BJ (cell line): Measurements from ENCODE around the gene NXPH3. TPM values are rescaled to one million over a fixed set of nuclear protein-coding genes. Genes with fewer than 3 reads are reported as not detected.

Experiments used
- CTCF ChIA-PET: fragments of 350-600 bp; formaldehyde crosslinking; extraction: SDS; loops from one replicate; lab custom pipeline; 2021; ENCODE audit warnings: antibody characterized with exemption, inconsistent platforms; lab: Yijun Ruan, JAX
- POLR2A ChIA-PET: fragments of 300-600 bp; sonication (Branson Sonifier 250); formaldehyde crosslinking; extraction: SDS; loops from one replicate; lab custom pipeline; 2021; ENCODE audit warnings: antibody characterized with exemption; lab: Charles Lee
- DNase-seq: peaks from one replicate; pipeline ENCODE4 v3.0.0-alpha.2; 2011; ENCODE audit warnings: low read depth
- H3K27me3 ChIP-seq: 2 replicates; pipeline ENCODE4 v1.6.0; 2011; ENCODE audit warnings: low read length; ENCODE audit not compliant: control insufficient read depth, insufficient read depth
- H3K36me3 ChIP-seq: 2 replicates; pipeline ENCODE4 v1.5.1; 2011; ENCODE audit warnings: low read length; ENCODE audit not compliant: control insufficient read depth, insufficient read depth
- H3K4me3 ChIP-seq: 2 replicates; pipeline ENCODE4 v1.5.1; 2011; ENCODE audit warnings: low read depth, mild to moderate bottlenecking, control low read depth, low read length
- CTCF ChIP-seq: IDR thresholded peaks from 2 replicates; pipeline ENCODE4 v1.5.1; 2011; ENCODE audit warnings: low read depth, mild to moderate bottlenecking, control low read depth, inconsistent platforms, low read length, moderate library complexity; ENCODE audit not compliant: insufficient read depth
- polyA plus RNA-seq: library from polyadenylated mRNA; depleted of rRNA; stranded (reverse); fragments of >200 nt; gene quantifications from 2 replicates; pipeline ENCODE4 v1.2.3, GENCODE V29; 2011

NXPH3 gene
- polyA plus RNA-seq, 1 experiment, result 9.3 TPM

DNA sequence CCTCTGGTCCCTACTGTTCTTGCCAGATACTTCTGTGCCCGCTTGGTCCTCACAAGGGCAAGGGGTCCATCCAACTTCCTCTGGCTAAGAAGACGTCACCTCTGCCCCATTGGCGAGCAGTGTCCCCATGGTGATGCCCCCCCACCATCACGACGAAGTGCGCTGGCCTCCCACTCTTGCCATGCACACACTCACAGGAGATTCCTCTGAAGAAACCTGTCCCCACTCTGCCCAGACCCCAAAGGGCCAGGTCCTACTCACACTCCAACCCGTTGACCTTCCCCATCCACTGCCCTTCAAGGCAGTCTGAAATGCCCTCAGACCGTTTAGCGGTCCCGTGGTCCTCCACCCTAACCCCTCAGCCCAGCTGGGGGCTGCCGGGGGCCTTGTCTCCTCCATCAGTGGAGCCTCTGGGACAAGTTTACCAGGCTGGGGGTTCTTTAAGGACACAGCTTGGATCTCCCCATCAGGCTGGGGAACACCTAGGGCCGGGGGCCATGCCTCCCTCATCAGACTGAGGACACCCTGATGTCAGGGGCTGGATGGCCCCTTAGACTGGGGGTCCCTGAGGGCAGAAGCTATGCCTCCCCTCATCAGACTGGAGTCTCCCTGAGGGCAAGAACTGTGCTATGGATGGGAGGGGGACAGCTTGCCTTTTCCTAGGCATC lies 6.5 kb downstream of the NXPH3 start:
- TF ChIP-seq CTCF, result no peak
- H3K4me3 ChIP-seq, result no peak overlapping the region
- H3K27me3 ChIP-seq, result no peaks in the 10 kb centered on the region
- ChIA-PET POLR2A (no interaction called here), CTCF (interaction anchor here (0.6 to 18.4 kb wide), 5 partner anchors 12 to 313 kb away, joined by 3 to 638 read pairs (median 3); partner anchors contain the start of gene SLC35B1)
- DNase-seq, result no peak
- peaks cover 2% of the 10 kb centered on the region; the same call in 1 of the 2 replicates for H3K36me3 ChIP-seq

DNA sequence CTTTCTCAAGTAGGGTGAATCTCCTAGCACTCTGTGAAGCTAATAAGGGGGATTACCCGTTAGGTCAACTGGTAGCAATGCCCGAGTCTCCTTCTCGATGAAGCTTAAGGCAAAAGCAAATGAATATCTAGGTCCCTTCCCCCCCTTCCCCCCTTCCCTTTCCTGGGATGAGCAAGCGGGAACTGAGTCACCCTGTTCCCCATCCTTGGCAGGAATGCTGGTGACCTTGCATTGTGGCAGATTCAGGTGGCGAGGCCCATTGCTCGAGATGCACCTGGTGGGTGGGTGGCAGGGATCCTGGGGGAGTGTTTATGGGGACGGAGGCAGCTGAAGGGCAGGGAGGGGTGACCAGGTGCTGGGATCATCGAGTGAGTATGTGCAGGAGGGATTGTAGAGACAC lies 7.1 kb downstream of the NXPH3 start:
- peaks cover 2% of the 10 kb centered on the region for H3K36me3 ChIP-seq
- TF ChIP-seq CTCF, result no peak
- H3K27me3 ChIP-seq, result no peaks in the 10 kb centered on the region
- H3K4me3 ChIP-seq, result no peak overlapping the region
- DNase-seq, result no peak
- ChIA-PET CTCF (interaction anchor here (0.6 to 1.4 kb wide), 3 partner anchors 13 to 112 kb away, joined by 3 to 4 read pairs (median 3); no protein-coding TSS in a partner anchor), POLR2A (no interaction called here)

DNA sequence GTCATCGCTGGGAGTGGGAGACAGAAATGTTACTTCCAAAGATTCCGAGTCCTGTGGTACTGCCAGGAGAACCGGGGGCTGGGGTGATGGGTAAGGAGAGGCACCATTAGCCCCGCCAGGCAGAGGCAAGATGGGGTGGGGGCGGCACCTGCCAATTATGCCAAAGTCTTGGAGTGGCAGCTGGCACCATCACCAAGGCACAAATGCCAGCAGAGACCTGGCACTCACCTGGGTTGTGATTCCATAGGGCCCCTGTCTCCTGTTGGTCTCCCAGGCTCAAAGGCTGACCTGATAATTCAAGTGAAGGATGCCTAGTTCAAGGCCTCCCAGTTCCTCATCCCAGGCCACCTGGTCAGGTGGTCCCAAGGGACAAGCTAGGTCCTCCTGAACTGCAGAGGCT lies 7.6 kb downstream of the NXPH3 start:
- Histone ChIP-seq H3K4me3 (no peak overlapping the region), H3K36me3 (peaks cover 2% of the 10 kb centered on the region), H3K27me3 (no peaks in the 10 kb centered on the region)
- DNase-seq, result no peak
- TF ChIP-seq CTCF, result no peak
- ChIA-PET POLR2A (no interaction called here), CTCF (interaction anchor here (0.7 to 1.4 kb wide), 3 partner anchors 13 to 118 kb away, joined by 3 to 4 read pairs (median 4); no protein-coding TSS in a partner anchor)

GRCh38 chr17:49583889-49584288 lies 8.2 kb downstream of the NXPH3 start:
- Histone ChIP-seq H3K4me3 (no peak overlapping the region), H3K27me3 (no peaks in the 10 kb centered on the region), H3K36me3 (peaks cover 2% of the 10 kb centered on the region)
- ChIA-PET POLR2A (no interaction called here), CTCF (interaction anchor here (1.5 kb wide), 1 partner anchor 14 kb away, joined by 4 read pairs; no protein-coding TSS in a partner anchor)
- no peak for DNase-seq
- TF ChIP-seq CTCF, result no peak

DNA sequence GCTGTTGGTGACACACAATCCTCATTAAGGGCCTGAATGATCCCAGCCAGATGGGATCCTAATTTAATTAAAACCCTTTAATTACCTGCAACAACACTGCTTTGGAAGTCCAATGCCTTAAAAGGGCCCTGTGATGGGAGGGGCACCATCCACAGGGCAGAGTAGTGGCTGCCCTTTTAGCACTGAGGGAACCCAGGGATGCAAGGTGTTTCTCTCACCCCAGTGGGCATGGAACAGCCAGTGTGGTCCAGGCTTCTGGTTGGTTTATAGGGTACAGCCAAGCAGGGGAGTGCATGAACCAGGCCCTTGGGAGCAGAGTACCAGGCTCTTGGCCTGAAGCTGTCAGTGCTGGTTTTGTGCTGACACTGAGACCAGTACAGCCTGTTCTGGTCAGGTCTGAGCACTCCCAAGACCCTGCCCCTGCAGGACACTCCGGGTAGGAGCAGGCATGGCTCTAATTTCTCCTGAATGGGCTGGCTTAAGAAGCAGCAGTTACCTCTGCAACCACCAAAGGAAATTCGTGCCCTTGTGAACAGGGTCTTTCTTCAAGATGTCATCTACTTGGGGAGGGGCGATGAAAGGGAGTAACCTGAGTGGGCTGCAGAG lies 9.9 kb downstream of the NXPH3 start:
- H3K36me3 ChIP-seq, result peaks cover 2% of the 10 kb centered on the region
- no peak for DNase-seq
- CTCF ChIA-PET, result no interaction called here
- POLR2A ChIA-PET, result no interaction called here
- no peaks in the 10 kb centered on the region for H3K27me3 ChIP-seq
- no peak overlapping the region for H3K4me3 ChIP-seq
- TF ChIP-seq CTCF, result 0 out of 2 replicates have a peak, but pooled peaks have one; percentile 15
